K562 treated with DMSO at 1 percent for 4 hours (cell line): ENCODE measurements around the gene C11orf52. TPM values are rescaled to one million over a fixed set of nuclear protein-coding genes. Genes with fewer than 3 reads are reported as not detected.

Source experiments
- total RNA-seq: library from RNA; unstranded; fragments of 300-600 nt; gene quantifications from 2 replicates; pipeline ENCODE4 v1.2.3, GENCODE V29; 2022; ENCODE audit not compliant: insufficient read depth

Gene C11orf52, protein sequence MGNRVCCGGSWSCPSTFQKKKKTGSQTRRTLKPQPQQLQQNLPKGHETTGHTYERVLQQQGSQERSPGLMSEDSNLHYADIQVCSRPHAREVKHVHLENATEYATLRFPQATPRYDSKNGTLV
- 0.71 TPM in 1 of 2 replicates, not detected in the other for total RNA-seq

DNA sequence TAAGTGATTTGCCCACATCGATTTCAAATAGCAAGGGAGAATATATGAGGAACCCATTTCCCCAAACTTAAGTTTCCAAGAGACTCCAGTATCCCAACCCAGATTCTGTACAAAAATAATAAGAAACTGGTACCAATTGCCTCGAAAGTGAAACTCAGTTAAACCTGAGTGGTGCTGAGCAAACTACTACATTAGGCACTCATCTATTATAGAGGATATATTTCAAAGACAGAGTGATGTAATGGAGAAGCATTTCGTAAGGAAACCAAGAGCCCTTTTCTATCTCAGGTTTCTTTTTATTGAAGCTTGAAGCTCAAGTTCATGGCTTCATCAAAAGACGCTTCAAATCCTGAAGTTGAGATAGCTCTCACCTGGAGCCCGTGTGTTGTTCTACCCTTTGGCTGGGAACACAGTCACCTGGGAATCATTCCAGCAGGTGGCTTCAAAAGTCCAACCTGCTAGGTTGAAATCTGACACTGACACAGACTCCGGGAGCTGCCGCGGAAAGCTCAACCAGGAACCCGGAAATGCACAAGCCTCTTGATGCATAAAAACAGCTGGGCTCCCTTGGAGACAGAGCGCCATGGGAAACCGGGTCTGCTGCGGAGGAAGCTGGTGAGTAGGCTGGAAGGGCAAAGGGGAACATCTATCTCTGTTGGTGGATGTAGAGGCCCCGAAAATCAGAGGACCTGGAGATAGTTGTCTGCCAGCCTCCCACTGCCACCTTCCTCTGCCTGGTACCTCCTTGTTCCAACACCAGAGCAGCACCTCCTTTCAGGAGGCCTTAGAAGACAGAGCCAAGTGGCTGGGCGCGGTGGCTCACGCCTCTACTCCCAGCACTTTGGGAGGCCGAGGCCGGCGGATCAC, at the start of gene C11orf52:
TSS of gene C11orf52 (plus strand) at position 524 of the 867 bp plus-strand sequence. CDS start at position 584, 60 bp downstream.

DNA sequence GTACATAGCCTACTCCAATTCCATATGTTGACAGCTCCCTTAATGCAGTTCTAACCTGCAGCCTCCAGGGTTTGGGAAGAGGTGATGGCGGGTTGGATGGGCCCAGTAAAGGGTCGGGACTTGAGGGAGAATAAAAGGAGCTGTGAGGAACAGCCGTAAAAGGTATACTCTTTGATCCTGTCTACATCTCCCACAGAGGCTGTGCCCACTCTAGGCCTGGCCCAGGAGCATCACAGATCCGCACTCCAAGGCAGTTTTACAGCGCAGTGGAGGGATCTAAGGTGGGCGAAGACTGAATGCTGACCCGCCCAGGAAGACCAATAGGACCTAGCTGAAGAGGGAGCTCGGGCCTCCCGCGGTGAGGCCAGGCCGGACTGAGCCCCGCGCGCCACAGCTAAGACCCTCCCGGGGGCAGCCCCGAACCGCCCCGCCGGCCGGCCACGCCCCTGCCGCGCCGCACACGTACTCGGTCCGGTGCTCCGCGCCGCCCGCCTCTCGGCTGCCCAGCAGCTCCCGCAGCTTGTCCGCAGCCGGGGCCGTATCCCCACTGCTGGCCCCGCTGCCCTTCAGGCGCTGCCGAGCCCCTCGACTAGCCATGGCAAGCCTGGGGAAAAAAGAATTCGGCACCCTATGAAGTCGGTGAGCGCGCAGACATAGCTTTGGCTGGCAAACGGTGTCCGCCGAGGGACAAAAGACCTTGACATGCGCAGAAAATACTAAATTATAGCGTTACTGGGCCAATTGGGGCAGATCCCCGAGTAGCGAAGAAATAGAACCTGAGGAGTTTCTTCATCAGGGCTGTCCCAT, 47.6 kb upstream of the C11orf52 start, which contains the start of gene ALG9:
TSS of gene ALG9 (minus strand) at position 696 of the 807 bp plus-strand sequence. CDS start at position 597, 99 bp downstream.

DNA sequence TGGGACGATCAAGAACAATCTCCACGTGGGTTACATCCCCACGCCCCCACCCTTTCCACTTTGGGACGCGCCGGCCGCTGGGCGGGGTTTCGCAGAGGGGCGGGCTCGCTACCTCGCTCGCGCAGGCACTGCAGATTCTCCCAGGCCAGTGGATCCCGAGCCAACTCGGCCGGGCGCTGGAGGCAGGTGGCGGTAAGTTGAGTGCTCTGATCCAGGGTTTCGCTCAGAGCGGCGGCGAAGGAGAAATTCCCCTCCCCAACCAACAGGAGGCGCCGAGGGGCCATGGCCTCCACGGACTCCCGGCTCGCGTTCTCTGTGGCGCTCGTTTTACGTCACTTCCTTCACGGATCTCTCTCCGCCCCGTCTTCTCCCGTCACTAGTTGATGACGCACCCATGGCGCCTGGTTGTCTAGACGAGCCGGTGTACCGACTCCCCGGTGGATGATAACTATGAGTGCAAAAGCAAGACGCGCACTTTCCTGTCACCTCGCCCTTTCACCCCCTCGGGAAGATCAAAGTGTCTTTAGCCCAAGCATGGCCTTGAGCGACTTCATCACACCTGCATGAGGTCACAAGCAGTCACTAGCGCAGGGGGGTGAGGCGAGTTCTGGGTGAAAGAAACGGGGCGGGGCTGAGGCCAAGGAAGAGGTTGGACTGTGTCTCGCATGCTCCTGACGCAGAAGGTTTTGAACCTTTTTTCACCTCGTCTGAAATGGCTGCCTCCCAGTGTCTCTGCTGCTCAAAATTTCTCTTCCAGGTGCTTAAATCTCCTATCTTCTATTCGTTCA, 39.7 kb upstream of the C11orf52 start, which contains the start of the genes CFAP68 and FDXACB1:
TSS of gene CFAP68 (plus strand) at position 693 of the 788 bp plus-strand sequence. CDS start at position 713, 20 bp downstream.
TSS of gene FDXACB1 (minus strand) at position 317 of the 788 bp plus-strand sequence. CDS start at position 284, 33 bp downstream.

DNA sequence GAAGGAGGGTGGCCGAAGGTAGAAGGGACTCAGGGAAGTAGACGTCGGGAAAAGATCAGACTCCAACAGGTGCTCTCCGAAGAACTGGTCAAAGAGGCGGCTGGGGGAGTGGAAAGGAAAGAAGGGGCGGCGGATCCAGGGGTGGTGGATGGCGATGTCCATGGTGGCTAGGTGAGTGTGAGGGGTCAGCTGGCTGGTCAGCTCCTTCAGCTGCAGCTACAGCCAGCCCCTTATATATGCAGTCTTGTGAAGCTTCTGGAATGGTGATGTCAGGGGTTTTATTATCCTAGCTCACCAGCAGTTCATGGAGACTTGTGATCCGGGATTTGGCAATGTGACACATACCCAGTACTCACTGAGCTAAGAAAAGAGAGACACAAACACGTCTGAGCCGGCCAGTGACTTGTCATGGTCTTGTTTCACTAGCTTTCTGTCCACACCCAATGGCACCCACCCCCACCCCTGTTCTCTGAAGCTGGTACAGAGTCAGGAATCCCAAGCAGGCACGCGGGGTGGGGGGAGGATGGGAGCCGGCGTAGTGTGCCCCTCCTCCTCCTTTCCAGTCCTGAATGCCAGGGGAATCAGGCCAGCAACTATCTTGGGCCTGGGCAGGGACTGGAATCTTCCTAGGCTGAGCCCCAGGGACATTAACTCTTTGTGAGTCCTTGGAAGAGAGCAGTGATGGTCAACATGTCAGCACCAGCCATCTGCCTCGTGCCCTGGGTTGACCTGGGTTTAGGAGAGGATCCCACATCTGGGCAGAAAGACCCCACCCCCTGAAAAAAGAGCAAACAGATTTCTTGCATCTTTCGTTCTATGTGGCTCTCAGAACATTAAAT, 6.9 kb upstream of the C11orf52 start, which contains the start of gene CRYAB:
TSS of gene CRYAB (minus strand) at position 208 of the 839 bp plus-strand sequence. CDS start at position 162, 46 bp downstream.

DNA sequence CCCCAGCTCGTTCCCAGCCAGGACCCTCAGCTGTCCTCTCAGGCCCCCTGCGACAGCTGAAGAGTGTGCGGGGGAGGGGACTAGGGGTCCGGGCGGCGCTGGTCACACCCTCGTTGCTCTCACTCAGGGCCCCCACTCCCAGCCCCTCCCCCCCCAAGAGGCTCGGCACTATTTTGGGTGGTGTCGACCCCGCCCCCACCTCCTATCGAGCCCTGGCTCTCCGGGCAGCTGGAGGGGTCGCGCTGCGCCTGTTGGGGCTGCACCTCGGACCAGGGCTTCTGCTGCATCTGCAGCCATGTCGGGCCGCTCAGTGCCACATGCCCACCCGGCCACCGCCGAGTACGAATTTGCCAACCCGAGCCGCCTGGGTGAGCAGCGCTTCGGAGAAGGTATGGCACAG, 6.2 kb upstream of the C11orf52 start, which contains the start of gene HSPB2:
TSS of gene HSPB2 (plus strand) at position 200 of the 400 bp plus-strand sequence. CDS start at position 296, 96 bp downstream.

Other genes with a start within 250 kb of the C11orf52 start
- 10.3 and 13.1 TPM in 2 replicates for gene PPP2R1B, start 152.5 kb upstream of the C11orf52 start, total RNA-seq
- 13.7 and 16.7 TPM in 2 replicates for gene ALG9, start 47.3 kb upstream of the C11orf52 start, total RNA-seq
- gene FDXACB1, start 39.7 kb upstream of the C11orf52 start, total RNA-seq = 0.74 and 0.84 TPM in 2 replicates
- 23.6 and 32.1 TPM in 2 replicates for gene CFAP68, start 39.4 kb upstream of the C11orf52 start, total RNA-seq
- gene CRYAB, start 7.1 kb upstream of the C11orf52 start, total RNA-seq = not detected in 2 replicates
- not detected in 2 replicates for gene HSPB2, start 6.2 kb upstream of the C11orf52 start, total RNA-seq
- gene DIXDC1, start 18.4 kb downstream of the C11orf52 start, total RNA-seq = 1.4 and 1.9 TPM in 2 replicates
- gene DLAT, start 106.5 kb downstream of the C11orf52 start, total RNA-seq = 35.0 and 35.8 TPM in 2 replicates
- 1.2 TPM in 1 of 2 replicates, not detected in the other for gene PIH1D2, start 155.1 kb downstream of the C11orf52 start, total RNA-seq
- gene NKAPD1, start 155.4 kb downstream of the C11orf52 start, total RNA-seq = 13.3 and 13.5 TPM in 2 replicates
- gene TIMM8B, start 167.8 kb downstream of the C11orf52 start, total RNA-seq = 45.8 and 65.1 TPM in 2 replicates
- 96.8 and 108 TPM in 2 replicates for gene SDHD, start 168.0 kb downstream of the C11orf52 start, total RNA-seq
- gene IL18, start 245.2 kb downstream of the C11orf52 start, total RNA-seq = 19.1 and 23.1 TPM in 2 replicates
- not detected in 2 replicates for gene TEX12, start 248.5 kb downstream of the C11orf52 start, total RNA-seq